MM.1S (cell line): ENCODE measurements around the gene DCUN1D4.

ENCODE experiments used
- DNase-seq: peaks from one replicate; pipeline ENCODE4 v3.0.0-alpha.2; 2015
- H2AFZ ChIP-seq: fragments of 300-600 bp; sonication (generic); 2 replicates; pipeline ENCODE4 v1.6.0; 2016; ENCODE audit warnings: antibody characterized with exemption, low read length
- H3F3A ChIP-seq: fragments of 300-600 bp; sonication (generic); 2 replicates; pipeline ENCODE4 v1.6.1; 2016; ENCODE audit warnings: mild to moderate bottlenecking, antibody characterized with exemption, low read length, moderate library complexity, mixed read lengths; ENCODE audit not compliant: insufficient read depth
- H3K27ac ChIP-seq: fragments of 300-600 bp; sonication (generic); 2 replicates; pipeline ENCODE4 v1.5.1; 2016; ENCODE audit warnings: mild to moderate bottlenecking, low read length
- H3K27me3 ChIP-seq: fragments of 300-600 bp; sonication (generic); replicated peaks from 2 replicates; pipeline ENCODE4 v1.6.0; 2016; ENCODE audit warnings: low read length; ENCODE audit not compliant: insufficient read depth
- H3K36me3 ChIP-seq: fragments of 300-600 bp; sonication (generic); replicated peaks from 2 replicates; pipeline ENCODE4 v1.6.1; 2016; ENCODE audit warnings: mild to moderate bottlenecking, low read length, mixed read lengths; ENCODE audit not compliant: insufficient read depth
- H3K4me1 ChIP-seq: fragments of 300-600 bp; sonication (generic); 2 replicates; pipeline ENCODE4 v1.6.1; 2016; ENCODE audit warnings: low read length, mixed read lengths
- H3K4me2 ChIP-seq: fragments of 300-600 bp; sonication (generic); 2 replicates; pipeline ENCODE4 v1.6.0; 2016; ENCODE audit warnings: low read depth, low read length
- H3K4me3 ChIP-seq: fragments of 300-600 bp; sonication (generic); 2 replicates; pipeline ENCODE4 v1.5.1; 2016; ENCODE audit warnings: low read length, mixed read lengths
- H3K79me2 ChIP-seq: fragments of 300-600 bp; sonication (generic); 2 replicates; pipeline ENCODE4 v1.6.1; 2016; ENCODE audit warnings: mixed run types, low read length, mixed read lengths
- H3K9ac ChIP-seq: fragments of 300-600 bp; sonication (generic); 2 replicates; pipeline ENCODE4 v1.6.1; 2016; ENCODE audit warnings: low read length, mixed read lengths
- H3K9me2 ChIP-seq: fragments of 300-600 bp; sonication (generic); replicated peaks from 2 replicates; pipeline ENCODE4 v1.6.1; 2016; ENCODE audit warnings: mild to moderate bottlenecking, low read length, mixed read lengths; ENCODE audit not compliant: insufficient read depth
- H3K9me3 ChIP-seq: fragments of 300-600 bp; sonication (generic); replicated peaks from 2 replicates; pipeline ENCODE4 v1.6.1; 2016; ENCODE audit warnings: mild to moderate bottlenecking, low read length, mixed read lengths; ENCODE audit not compliant: insufficient read depth
- H4K20me1 ChIP-seq: fragments of 300-600 bp; sonication (generic); 2 replicates; pipeline ENCODE4 v1.6.1; 2016; ENCODE audit warnings: mild to moderate bottlenecking, low read length, moderate library complexity, mixed read lengths; ENCODE audit not compliant: insufficient read depth
- CTCF ChIP-seq: fragments of 300-600 bp; sonication (generic); IDR thresholded peaks from 2 replicates; pipeline ENCODE4 v1.5.1; 2016; ENCODE audit warnings: antibody characterized with exemption, low read length, mixed read lengths
- EZH2 ChIP-seq: fragments of 300-600 bp; sonication (generic); optimal IDR thresholded peaks from 2 replicates; pipeline ENCODE3; 2017; ENCODE audit warnings: low read depth, mild to moderate bottlenecking, antibody characterized with exemption, low read length, mixed read lengths
- EZH2phosphoT487 ChIP-seq: fragments of 300-600 bp; sonication (generic); IDR thresholded peaks from 2 replicates; pipeline ENCODE4 v1.6.1; 2018; ENCODE audit warnings: antibody characterized with exemption, low read length

DCUN1D4 gene

GRCh38 chr4:51901363-51901762 is 58.4 kb downstream of the DCUN1D4 start:
- TF ChIP-seq CTCF, result no peak
- TF ChIP-seq EZH2, result no peak
- no peak for TF ChIP-seq EZH2phosphoT487
- Histone ChIP-seq H3K4me3 (no peak overlapping the region), H3K27ac (no peak overlapping the region), H3K9me3 (no peaks in the 10 kb centered on the region), H3K79me2 (no peaks in the 10 kb centered on the region), H3K9ac (no peak overlapping the region), H3K4me1 (peaks cover 5% of the 10 kb centered on the region), H2AFZ (no peak overlapping the region), H4K20me1 (no peaks in the 10 kb centered on the region), H3F3A (no peaks in the 10 kb centered on the region), H3K27me3 (no peaks in the 10 kb centered on the region), H3K4me2 (no peak overlapping the region), H3K36me3 (no peaks in the 10 kb centered on the region), H3K9me2 (no peaks in the 10 kb centered on the region)
- no peak for DNase-seq

- no peaks in the 10 kb centered on the region for H3K9me2 ChIP-seq
- no peak overlapping the region for H2AFZ ChIP-seq
Observed at GRCh38 chr4:51906167-51906958, 63.4 kb downstream of the DCUN1D4 start.

GRCh38 chr4:51907006-51907669 is 64.2 kb downstream of the DCUN1D4 start:
- Histone ChIP-seq H3K9ac (no peak overlapping the region), H3K27me3 (no peaks in the 10 kb centered on the region), H3K4me2 (peak overlapping the region; percentile 18; the same call in 1 of the 2 replicates), H4K20me1 (no peaks in the 10 kb centered on the region), H2AFZ (no peak overlapping the region), H3K79me2 (no peaks in the 10 kb centered on the region; the same call in 1 of the 2 replicates), H3K9me2 (no peaks in the 10 kb centered on the region), H3K4me1 (peaks cover 18% of the 10 kb centered on the region), H3K4me3 (no peak overlapping the region), H3K9me3 (no peaks in the 10 kb centered on the region), H3K27ac (no peak overlapping the region), H3F3A (no peaks in the 10 kb centered on the region), H3K36me3 (no peaks in the 10 kb centered on the region)
- DNase-seq, result no peak
- no peak for TF ChIP-seq CTCF
- TF ChIP-seq EZH2, result no peak
- no peak for TF ChIP-seq EZH2phosphoT487

More at GRCh38 chr4:51906167-51906958, 63.4 kb downstream of the DCUN1D4 start:
- H3K79me2 ChIP-seq, result no peaks in the 10 kb centered on the region; the same call in 1 of the 2 replicates
- H3K4me1 ChIP-seq, result peaks cover 18% of the 10 kb centered on the region
- no peaks in the 10 kb centered on the region for H3F3A ChIP-seq
- no peaks in the 10 kb centered on the region for H4K20me1 ChIP-seq
- H3K27me3 ChIP-seq, result no peaks in the 10 kb centered on the region
- no peaks in the 10 kb centered on the region for H3K36me3 ChIP-seq
- no peak overlapping the region for H3K27ac ChIP-seq
- no peaks in the 10 kb centered on the region for H3K9me3 ChIP-seq
- H3K9ac ChIP-seq, result no peak overlapping the region
- TF ChIP-seq EZH2 (no peak), EZH2phosphoT487 (no peak), CTCF (no peak)
- H3K4me3 ChIP-seq, result no peak overlapping the region
- peak overlapping the region; percentile 18; the same call in 1 of the 2 replicates for H3K4me2 ChIP-seq
- DNase-seq, result no peak
